Caki2 (cell line): ENCODE data around the gene EYS. TPM values are rescaled to one million over a fixed set of nuclear protein-coding genes. Genes with fewer than 3 reads are reported as not detected.
"Not testable (repeated sequence)": the region's sequence is repeated elsewhere in the genome, so short reads cannot be mapped to it uniquely, and the experiment has no call there.

Source experiments
- DNase-seq: peaks from one replicate; pipeline ENCODE4 v3.0.0-alpha.2; 2015; ENCODE audit warnings: low read depth
- in situ Hi-C: cut with HindIII; loops from 2 replicates; pipeline ENCODE4 v1.10.0; 2016; ENCODE audit warnings: low sequenced_read_pairs, low pct_unique_long_range_greater_than_20kb, mixed read lengths
- total RNA-seq: library from RNA; depleted of rRNA; stranded (reverse); fragments of >200 nt; shearing (Covaris generic); gene quantifications from 2 replicates; pipeline ENCODE4 v1.2.3, GENCODE V29; 2014; ENCODE audit warnings: low replicate concordance

The EYS gene
- total RNA-seq, 1 experiment from 2014 or later = not detected

DNA sequence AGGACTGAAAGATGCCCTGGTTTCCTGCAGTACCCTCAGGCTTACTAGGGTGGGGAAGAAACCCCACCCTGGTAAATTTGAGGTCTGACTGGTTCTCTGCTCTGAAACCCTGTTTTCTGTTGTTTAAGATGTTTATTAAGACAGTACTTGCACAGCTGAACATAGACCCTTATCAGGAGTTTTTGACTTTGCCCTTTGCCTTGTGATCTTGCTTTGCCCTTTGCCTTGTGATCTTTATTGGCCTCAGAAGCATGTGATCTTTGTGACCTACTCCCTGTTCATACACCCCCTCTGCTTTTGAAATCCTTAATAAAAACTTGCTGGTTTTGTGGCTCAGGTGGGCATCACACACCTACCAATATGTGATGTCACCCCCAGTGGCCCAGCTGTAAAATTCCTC lies 1949.8 kb downstream of the EYS start:
- in situ Hi-C loops, DNase-seq: not testable (repeated sequence)

DNA sequence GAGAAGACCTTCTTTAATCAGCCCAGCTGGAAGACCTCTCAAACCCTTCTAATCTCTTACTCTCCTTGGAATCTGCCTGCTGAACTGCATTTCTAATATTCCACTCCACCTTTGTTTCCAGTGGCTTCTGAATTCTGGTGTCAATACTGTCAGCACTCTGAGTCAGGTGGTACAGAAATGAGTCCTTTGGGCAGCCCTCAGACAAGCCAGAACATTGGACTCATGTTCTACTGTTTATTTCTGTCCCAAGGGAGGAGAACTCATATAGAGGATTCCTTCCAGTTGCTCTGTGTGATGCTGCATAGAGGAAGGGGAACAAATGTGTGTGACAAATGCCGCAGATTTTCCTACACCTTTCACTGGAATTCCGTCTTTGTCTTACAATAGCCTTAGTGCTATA lies 1956.6 kb downstream of the EYS start:
- in situ Hi-C loops = no loop called here
- no peak for DNase-seq

DNA sequence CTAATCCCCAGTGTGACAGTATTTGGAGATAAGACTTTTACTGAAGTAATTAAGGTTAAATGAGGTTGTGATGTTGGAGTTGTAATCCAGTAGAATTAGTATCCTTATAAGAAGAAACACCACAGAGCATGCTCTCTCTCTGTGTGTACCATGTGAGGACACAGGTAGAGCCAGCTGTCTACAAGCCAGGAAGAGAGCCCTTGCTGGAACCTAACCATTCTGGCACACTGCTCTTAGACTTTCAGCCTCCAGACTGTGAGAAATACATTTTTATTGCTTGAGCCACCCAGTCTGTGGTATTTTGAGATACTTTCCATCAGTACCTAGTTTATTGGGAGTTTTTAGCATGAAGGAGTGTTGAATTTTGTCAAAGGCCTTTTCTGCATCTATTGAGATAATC lies 1961.2 kb downstream of the EYS start:
- in situ Hi-C loops = no loop called here
- DNase-seq = no peak

DNA sequence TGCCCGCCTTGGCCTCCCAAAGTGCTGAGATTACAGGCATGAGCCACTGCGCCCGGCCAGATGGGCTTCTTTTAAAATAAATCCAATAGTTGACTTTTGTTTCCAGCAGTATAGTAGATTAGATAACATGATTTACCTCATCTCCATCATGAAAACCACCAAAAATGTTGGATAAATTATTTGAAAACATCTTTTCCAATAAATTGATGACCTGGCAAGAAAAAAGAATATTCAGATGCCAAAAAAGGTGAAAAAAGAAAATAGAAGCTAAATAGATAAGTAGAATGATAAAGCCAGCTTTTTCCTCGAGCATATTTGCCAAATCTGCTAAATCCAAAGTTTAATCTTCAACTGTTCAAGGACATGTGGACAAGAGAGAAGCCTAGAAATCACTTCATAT lies 1962.2 kb downstream of the EYS start:
- in situ Hi-C loops = no loop called here
- no peak for DNase-seq

DNA sequence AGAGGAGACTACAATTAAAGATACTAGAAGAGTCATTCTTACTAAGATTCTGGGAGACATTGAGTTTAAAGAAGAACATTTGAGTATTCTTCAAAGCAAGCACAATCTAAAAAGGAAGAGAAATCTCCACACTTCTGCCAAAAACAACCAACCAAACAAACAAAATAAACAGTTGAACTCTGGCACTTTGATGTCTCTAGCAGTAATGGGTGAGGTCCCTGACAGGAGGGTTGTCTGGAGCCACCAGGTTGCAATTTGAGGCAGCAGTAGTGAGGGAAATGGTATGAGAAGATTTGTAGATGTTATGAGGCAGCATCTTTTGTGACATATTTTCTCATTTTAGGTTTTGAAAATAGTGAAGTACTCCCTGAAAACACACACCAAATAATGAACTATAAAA lies 1963.3 kb downstream of the EYS start:
- DNase-seq = no peak
- in situ Hi-C loops = no loop called here

DNA sequence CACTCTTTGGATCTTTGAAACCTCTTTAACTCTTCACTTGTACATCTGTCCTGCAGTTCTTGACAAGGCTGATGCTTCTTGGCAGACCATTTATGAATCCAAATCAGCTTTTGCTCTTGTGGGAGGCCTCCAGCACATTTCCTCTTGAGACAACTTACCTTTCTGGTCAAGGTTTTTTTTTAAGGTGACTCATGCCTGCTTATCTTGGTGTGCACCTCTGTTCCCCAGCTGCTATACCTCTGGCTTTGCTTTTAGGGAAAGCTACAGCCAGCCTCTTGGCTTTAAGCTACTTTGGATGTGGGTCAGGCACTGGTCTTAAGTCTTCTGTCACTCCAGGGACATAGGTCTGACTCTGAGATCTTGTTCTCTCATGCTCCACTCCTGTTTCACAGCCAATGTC lies 1965.0 kb downstream of the EYS start:
- DNase-seq = no peak
- in situ Hi-C loops = no loop called here

DNA sequence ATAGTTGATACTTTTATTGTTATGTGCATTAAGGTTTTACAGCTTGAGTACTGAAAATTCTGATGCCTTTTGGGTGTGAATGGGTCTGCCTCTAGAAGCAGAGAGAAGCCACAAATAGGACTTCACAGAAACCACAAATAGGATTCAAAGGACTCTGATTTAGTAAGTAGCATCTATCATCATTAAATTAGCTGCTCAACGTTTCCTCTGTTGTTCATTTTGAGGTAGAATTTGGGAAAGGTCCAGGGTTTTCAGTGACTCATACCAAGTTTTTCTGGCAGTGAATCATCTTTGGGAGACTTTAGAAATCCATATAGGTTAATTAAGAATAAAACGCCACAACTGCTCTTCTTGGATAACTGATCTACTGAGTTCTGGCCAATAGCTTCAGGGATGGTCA lies 1966.3 kb downstream of the EYS start:
- no peak for DNase-seq
- in situ Hi-C loops = no loop called here

DNA sequence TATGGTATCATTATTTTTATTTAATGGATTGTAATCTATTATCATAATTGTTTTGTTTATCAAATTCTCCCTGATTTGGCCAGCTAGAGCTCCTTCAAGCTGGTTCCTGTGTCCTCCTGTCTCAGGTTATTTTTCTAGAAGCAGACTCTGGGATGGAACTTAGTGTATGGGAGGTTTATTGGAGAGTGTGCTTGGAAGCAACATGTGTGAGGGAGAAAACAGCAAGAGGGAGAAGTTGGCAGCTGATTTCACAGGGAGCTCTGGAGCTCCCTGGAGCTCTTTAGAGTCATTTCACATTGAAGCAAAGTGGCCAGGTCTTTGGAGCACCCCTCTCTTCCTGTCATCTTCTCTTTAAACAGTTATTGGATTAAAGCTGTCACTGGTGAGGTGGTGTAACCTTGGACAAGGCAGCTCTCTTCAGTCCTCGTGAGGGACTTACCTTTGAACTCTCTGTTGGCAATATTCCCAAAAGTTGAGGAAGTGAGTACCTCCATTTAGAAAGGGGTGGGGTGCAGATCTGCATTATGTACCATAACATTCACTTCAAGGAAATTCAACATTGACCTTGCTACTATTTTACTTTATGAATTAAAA lies 1967.8 kb downstream of the EYS start:
- in situ Hi-C loops = no loop called here
- DNase-seq = no peak

DNA sequence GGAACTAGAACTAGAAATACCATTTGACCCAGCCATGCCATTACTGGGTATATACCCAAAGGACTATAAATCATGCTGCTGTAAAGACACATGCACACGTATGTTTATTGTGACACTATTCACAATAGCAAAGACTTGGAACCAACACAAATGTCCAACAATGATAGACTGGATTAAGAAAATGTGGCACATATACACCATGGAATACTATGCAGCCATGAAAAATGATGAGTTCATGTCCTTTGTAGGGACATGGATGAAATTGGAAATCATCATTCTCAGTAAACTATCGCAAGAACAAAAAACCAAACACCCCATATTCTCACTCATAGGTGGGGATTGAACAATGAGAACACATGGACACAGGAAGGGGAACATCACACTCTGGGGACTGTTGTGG lies 1968.8 kb downstream of the EYS start:
- in situ Hi-C loops, DNase-seq: not testable (repeated sequence)

DNA sequence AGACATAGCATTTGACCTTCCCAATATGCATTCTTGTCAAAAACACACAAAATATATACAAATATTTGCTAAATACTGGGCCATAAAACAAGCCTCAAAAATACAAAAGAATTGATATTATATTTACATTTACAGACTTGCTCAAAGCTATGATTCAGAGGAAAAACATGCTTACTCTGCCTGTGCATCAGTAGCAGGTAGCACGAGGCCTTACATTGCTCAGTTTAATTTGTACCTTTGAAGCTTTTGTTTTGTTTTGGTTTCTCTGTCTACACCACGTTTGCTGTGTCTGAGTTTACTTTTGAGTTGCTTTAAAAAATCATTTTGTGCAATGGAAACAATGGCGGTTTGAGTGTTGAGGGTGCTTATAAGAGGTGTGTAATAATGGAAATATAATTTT lies 1972.1 kb downstream of the EYS start:
- in situ Hi-C loops = no loop called here

DNA sequence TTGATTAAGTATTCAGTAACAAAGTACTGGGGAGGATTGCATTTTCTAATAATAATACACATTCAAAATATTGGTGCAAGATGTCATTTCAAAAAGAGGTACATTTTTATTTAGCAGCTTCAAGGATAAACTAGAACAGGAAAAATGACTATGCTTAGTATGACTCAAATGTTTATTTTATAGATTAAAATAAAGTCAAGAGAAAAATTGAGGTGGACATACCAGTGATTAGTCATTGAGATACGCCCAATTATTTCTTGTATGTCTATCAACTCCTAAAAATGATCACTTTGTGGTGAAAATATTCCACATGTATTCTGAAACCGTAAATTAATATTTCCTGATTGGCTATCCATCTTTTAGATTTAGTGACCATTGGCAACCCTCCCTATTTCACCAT lies 1974.7 kb downstream of the EYS start:
- in situ Hi-C loops = no loop called here
- no peak for DNase-seq

More for the DNA sequence above, 1972.1 kb downstream of the EYS start:
- DNase-seq = no peak

DNA sequence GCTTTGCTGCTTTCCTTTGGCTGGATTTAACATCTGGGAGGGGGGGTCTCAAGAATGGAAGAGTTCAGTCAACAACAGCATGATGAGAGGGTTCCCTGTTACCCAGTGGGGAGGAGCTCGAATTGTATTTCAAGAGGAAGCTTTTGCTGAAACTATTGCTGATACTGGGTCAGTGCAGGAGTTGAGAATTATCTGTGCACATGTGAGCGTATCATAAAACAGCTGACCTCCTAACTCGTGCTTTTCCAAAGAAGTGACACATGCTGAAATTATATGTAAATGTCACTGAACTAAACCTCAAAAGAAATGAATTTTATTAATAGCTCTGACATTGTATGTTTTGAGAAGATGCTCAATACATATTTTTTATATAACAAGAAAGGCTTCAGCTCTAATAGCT lies 1975.1 kb downstream of the EYS start:
- in situ Hi-C loops = no loop called here
- no peak for DNase-seq

DNA sequence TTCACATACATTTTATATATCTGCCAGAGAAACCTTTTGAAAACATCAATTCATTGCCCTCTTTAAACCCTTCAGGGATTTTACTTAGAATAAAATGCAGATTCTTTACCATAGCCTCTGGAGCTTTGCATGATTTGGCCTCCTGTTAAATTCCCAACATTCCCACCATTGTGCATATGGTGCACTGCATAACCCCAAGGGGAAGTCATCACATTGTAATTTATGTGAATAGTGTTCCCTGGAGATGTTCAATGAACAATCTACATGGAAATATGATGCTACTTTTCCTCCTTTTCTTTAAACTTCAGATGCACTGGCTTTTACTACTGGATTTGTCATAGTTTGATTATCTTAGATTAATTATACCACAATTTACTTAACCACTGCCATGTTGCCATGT lies 1976.7 kb downstream of the EYS start:
- in situ Hi-C loops = no loop called here
- DNase-seq = no peak

DNA sequence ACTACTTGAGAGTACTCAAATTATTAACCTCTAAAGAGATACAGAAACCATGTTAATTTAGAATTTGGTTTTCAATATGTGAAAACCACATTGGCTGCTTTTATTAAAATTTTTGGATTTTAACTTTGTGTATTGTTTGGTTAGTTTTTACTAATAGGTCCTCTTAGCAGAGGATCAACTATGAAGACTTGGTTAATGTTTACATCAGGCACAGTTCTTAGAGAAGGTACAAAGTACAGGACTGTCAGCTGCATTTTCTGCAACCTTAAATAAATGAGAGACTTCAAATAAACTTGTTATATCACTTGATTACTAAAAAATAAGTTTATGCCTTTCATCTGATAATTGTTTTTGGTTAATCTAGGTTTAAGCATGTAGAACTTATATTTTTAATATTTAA lies 1982.3 kb downstream of the EYS start:
- DNase-seq = no peak
- in situ Hi-C loops = no loop called here

DNA sequence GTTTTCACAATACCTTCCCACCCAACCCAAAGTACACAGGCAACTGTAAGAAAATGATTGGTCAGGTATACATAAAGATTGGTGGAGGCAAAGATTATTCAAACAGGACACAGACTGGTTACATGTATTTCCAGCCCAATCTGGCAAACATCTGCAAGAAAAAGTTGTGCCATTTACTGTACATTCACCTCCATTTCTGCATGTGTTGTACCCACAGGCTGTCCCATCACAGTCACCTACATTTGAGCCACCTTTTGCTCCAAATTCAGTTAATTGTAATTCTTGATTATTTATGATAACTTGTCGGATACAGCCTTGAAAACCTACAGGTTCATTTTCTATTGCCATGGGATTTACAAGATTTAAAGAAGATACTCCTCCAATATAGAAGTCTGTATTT lies 1985.8 kb downstream of the EYS start:
- DNase-seq = no peak
- in situ Hi-C loops = no loop called here

DNA sequence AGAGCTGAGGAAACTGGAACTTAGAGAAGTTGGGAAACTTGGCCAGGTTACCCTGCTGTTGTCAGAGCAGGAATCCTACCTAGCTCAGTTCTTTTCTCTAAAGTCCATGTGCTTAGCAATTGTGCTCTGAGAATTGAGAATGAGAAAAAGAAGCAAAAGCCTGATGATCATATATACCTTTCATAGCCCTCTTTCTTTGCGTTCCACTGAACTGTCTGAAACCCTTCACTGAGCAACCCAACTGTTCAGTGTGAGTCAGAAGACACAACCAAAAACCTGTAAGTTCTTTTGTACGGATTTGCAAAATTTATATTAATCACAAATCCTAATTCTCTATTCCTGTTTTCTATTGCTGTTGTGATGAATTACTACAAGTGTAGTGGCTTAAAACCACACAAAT lies 1990.9 kb downstream of the EYS start:
- DNase-seq = no peak
- in situ Hi-C loops = no loop called here

DNA sequence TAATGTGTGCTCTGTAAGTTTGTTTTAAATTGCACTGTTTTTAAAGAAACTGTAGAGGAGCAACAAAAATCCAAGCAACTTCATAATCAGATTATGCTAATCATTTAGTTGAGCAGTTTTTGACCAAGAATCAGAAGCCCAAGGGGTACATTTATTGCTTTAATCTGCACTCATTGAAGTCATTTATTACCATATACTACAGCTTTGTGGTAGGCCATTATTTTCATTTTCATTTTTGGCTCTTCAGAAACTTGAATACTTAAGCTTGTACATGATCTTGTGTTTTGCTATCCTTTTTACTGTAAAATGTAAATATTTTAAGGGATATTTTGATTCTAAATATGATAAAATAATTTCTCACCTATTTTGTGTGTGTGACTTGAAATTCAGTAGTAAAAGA lies 1992.9 kb downstream of the EYS start:
- no peak for DNase-seq

DNA sequence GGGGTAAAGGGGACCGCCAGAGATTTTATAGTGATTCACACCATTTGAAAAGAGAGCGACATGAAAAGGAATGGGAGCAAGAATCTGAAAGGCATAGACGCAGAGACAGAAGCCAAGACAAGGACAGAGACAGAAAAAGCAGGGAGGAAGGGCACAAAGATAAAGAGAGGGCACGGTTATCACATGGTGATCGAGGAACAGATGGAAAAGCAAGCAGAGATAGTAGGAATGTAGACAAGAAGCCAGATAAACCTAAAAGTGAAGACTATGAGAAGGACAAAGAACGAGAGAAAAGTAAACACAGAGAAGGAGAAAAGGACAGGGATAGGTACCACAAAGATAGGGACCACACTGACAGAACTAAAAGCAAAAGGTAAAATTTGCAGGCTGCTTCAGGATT lies 1993.7 kb downstream of the EYS start:
- no peak for DNase-seq
- in situ Hi-C loops = no loop called here

More for the DNA sequence above, 1992.9 kb downstream of the EYS start:
- in situ Hi-C loops = no loop called here

DNA sequence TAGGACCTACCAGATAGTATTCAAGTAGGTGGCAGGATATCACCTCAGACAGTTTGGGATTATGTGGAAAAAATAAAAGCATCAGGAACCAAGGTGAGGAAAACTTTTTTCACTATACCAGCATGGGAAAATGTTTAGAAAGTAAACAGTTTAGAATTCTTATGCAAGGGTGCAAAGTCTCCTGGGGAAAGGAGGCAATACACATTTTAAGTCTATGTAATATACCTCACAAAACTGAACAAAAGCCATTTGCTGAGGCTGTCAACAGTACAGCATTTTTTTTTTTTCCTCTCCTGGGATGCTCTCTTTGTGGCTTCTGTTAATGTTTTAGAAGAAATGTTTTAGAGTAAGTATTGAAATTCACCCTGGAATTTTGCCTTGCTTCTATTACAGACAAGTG lies 1997.9 kb downstream of the EYS start:
- in situ Hi-C loops = no loop called here
- DNase-seq = no peak

DNA sequence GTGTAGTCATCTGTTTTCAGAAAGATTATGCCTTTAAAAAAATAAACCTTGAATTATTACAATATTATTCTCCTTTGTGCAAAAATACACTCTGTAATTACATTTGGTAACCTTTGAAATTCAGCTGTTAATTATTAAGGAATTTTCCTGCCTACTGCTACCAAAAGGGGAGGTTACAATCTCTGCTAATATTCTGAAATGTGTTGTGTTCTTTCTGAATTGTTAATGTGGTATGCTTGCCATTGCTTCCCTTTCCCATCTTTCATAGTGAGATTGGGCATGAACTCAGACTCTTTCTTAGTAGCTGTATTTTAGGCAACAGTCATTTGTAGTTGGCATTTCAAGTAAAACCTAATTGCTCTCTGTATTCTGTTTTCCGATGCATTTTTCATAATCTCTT lies 1998.4 kb downstream of the EYS start:
- in situ Hi-C loops = no loop called here
- no peak for DNase-seq

DNA sequence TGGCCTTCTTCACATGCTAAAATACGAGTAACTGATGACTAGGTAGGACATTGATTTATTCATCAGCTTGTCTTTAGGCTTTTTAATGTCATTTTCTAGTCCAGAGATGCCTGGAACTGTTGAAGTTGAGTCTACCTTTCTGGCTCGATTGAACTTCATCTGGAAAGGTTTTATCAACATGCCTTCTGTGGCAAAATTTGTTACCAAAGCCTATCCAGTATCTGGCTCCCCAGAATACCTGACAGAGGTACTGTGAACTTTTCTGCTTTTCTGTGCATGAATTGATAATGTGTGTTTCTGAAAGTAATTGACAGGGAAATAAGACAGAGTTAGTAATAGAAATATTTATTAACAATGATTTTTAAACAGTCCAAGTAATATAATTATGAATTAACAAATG lies 2000.4 kb downstream of the EYS start:
- in situ Hi-C loops = no loop called here
- DNase-seq = no peak
